ENCODE results near the gene MSMB. TPM values are rescaled to one million over a fixed set of nuclear protein-coding genes. Genes with fewer than 3 reads are reported as not detected.
A peak's percentile ranks its signal among the peaks of the same experiment; 100 is the strongest.
"Not testable (repeated sequence)": the region's sequence is repeated elsewhere in the genome, so short reads cannot be mapped to it uniquely, and the experiment has no call there.

MSMB gene
- total and polyA plus RNA-seq, 5 donors from 2014 or later: not detected

DNA sequence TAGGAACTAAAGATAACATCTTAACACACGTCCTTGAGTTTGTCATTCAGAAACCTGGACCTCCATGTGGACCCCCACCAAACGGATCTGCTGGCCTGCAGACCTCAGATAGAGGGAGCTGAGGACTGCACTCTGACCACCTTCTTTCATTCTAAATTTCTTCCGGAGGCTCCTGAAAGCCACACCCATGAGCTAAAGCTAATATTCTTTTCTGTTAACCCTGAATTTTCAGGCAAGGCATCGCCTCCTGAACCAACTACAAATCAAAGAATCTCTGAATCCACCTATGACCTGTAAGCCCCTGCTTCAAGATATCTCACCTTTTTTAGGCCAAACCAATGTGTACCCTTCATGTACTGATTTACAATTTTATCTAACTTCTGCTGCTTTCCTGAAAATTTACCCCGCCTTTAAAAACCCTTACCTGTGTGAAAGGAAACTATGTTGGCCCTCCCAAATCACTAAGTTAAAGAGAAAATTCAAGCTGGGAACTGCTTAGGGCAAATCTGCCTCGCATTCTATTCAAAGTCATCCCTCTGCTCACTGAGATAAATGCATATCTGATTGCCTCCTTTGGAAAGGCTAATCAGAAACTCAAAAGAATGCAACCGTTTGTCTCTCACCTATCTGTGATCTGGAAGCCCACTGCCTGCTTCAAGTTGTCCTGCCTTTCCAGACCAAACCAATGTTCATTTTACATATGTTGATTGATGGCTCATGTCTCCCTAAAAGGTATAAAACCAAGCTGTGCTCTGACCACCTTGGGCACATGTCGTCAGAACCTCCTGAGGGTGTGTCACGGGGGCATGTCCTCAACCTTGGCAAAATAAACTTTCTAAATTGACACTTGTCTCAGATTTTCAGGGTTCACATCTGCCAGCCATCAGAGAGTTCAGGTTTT is 7.7 kb upstream of the MSMB start:
- H3K4me1 Mint-ChIP-seq: peaks cover 0 to 5% (median 0%) of the 10 kb centered on the region in 4 donors
- Histone ChIP-seq H3K27me3 (ENCODE audit: control insufficient read depth, insufficient read depth, low read length) (no peaks in the 10 kb centered on the region), H3K36me3 (ENCODE audit: control insufficient read depth, insufficient read depth, low read length) (no peaks in the 10 kb centered on the region), H3K4me3 (ENCODE audit: low read depth, low read length) (no peak overlapping the region), H3K4me1 (ENCODE audit: control insufficient read depth, insufficient read depth, low read length, poor library complexity, severe bottlenecking) (no peaks in the 10 kb centered on the region), H3K9me3 (ENCODE audit: control insufficient read depth in 2 of 2, low read length in 2 of 2) (peaks cover 3 to 9% of the 10 kb centered on the region in 2 experiments), H3K27ac (ENCODE audit: insufficient read depth, low read length, poor library complexity, severe bottlenecking) (no peak overlapping the region)
- no peak for ATAC-seq (ENCODE audit: low read depth in 2 of 2)
- peaks cover 8% of the 10 kb centered on the region for H3K27me3 Mint-ChIP-seq
- no peak overlapping the region for H3K4me3 Mint-ChIP-seq
- no peak for DNase-seq
- no peaks in the 10 kb centered on the region for H3K36me3 Mint-ChIP-seq
- no peak overlapping the region for H3K27ac Mint-ChIP-seq
- H3K9me3 Mint-ChIP-seq: peaks cover 0 to 11% (median 0%) of the 10 kb centered on the region in 7 donors

DNA sequence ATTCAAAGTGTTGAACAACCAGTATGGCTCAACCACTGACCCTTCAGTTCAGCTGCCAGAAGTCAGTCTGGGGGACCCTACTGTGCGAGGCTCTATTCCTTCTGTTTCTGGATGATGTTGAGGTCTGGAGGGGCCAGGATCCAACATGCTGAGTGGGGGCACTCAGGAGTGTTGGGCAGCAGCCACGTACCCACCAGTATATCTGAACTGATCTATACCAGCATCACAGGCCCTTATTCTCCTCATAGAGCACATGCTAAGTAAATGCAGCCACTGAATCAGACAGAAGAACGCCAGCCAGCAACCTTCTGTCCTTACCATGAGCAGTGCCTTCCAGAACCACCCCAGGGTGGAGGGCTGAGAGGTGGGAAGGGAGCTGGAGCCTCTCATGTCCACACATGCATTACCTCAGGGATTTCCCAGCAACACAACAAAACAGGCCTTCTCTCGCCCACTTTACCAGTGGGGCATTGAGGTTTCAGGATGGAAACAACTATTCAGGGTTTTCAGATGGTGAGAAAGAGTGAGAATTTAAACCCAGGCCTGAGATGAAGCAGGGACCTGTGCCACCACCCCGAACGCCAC is 6.8 kb upstream of the MSMB start:
- H3K27ac Mint-ChIP-seq: peak overlapping the region in 1 of 3 donors; percentile 12
- ATAC-seq (ENCODE audit: low read depth in 2 of 2): no peak

DNA sequence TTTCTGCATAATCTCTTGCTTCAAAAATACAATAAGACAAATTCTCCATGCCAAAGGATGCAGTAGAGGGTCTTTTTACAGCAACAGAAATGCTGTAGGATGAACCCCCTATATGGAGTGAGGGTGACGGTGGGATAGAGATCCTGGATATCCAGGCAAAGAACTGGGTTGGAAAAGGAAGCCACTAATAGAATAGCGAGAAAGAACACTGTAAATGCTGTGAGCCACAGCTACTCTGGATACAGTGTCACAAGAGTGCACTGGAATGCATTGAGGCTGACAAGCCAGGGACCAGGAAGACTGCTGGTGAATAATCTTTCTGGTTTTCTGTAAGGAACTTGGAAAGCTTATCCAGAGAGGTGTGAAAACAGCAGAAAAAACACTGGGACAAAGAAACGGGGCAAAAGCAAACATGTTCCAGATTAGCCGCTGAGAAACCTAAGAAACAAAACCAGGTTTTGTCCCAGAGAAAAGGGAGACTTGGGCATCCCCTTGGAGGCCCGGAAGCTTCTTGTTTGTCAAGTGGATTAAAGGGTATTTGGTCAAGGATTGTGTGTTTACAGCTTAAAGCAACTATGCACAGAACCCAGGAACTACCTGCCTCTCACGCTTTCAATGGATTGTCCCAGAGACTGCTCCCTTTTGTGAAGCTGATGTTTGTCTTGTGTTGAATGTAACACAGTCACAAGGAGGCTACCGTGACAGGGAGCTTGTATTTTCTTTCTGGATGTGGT is 6.2 kb upstream of the MSMB start:
- no peak for ATAC-seq (ENCODE audit: low read depth in 2 of 2)
- Histone ChIP-seq H3K4me1 (ENCODE audit: control insufficient read depth, insufficient read depth, low read length, poor library complexity, severe bottlenecking) (no peaks in the 10 kb centered on the region), H3K27me3 (ENCODE audit: control insufficient read depth, insufficient read depth, low read length) (no peaks in the 10 kb centered on the region), H3K27ac (ENCODE audit: insufficient read depth, low read length, poor library complexity, severe bottlenecking) (no peak overlapping the region), H3K9me3 (ENCODE audit: control insufficient read depth in 2 of 2, low read length in 2 of 2) (peaks cover under 1 to 5% of the 10 kb centered on the region in 2 experiments), H3K36me3 (ENCODE audit: control insufficient read depth, insufficient read depth, low read length) (no peaks in the 10 kb centered on the region), H3K4me3 (ENCODE audit: low read depth, low read length) (no peak overlapping the region)
- Mint-ChIP-seq H3K4me1 (peaks cover 0 to 5% (median 0%) of the 10 kb centered on the region in 4 donors), H3K36me3 (no peaks in the 10 kb centered on the region), H3K27ac (peak overlapping the region in 1 of 3 donors; percentile 12), H3K4me3 (no peak overlapping the region), H3K27me3 (peaks cover 4% of the 10 kb centered on the region), H3K9me3 (peaks cover 0 to 6% (median 0%) of the 10 kb centered on the region in 7 donors)
- DNase-seq: no peak

More for the DNA sequence above, 6.8 kb upstream of the MSMB start:
- peaks cover 0 to 11% (median 0%) of the 10 kb centered on the region in 7 donors for H3K9me3 Mint-ChIP-seq
- H3K36me3 ChIP-seq (ENCODE audit: control insufficient read depth, insufficient read depth, low read length): no peaks in the 10 kb centered on the region
- H3K4me1 Mint-ChIP-seq: peaks cover 0 to 5% (median 0%) of the 10 kb centered on the region in 4 donors
- H3K27me3 Mint-ChIP-seq: peaks cover 8% of the 10 kb centered on the region
- no peak for DNase-seq
- no peak overlapping the region for H3K4me3 Mint-ChIP-seq
- H3K27ac ChIP-seq (ENCODE audit: insufficient read depth, low read length, poor library complexity, severe bottlenecking): no peak overlapping the region
- H3K4me1 ChIP-seq (ENCODE audit: control insufficient read depth, insufficient read depth, low read length, poor library complexity, severe bottlenecking): no peaks in the 10 kb centered on the region
- H3K4me3 ChIP-seq (ENCODE audit: low read depth, low read length): no peak overlapping the region
- no peaks in the 10 kb centered on the region for H3K27me3 ChIP-seq (ENCODE audit: control insufficient read depth, insufficient read depth, low read length)
- peaks cover 3 to 9% of the 10 kb centered on the region in 2 experiments for H3K9me3 ChIP-seq (ENCODE audit: control insufficient read depth in 2 of 2, low read length in 2 of 2)
- no peaks in the 10 kb centered on the region for H3K36me3 Mint-ChIP-seq

DNA sequence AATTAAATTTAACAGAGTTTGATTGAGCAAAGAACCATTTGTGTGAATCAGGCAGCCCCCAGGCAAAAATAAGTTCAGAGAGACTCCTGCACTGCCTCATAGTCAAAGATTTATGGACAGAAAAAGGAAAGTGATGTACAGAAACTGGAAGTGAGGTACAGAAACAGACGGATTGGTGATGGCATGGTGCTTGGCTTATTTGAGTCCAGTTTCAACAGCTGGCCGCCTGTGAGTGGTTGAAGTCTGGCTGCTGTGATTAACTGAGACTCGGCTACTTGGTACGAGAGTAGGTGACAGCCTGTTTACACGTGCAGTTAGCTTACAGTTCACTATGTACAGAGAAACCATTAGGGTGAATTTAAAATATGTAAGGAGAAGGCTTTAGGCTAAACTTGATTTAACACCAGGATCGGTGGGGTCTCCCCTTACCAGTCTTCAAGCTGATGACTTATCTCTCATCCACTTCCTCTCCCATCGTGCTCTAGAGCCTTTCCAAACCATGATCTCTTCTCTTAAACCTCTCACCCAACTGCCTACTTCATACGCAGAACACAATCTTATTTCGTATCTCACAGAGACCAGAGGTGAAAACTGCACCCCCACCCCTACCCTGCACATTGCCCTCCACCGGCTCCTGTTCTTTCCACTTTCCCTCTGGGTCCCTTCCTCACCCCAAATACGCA is 5.0 kb upstream of the MSMB start:
- H3K27ac Mint-ChIP-seq: peak overlapping the region in 2 of 3 donors; percentile 12 to 21
- no peak overlapping the region for H3K4me3 Mint-ChIP-seq
- H3K4me3 ChIP-seq (ENCODE audit: low read depth, low read length): no peak overlapping the region
- DNase-seq (no peak), ATAC-seq (ENCODE audit: low read depth in 2 of 2) (no peak)
- no peaks in the 10 kb centered on the region for H3K36me3 Mint-ChIP-seq
- H3K4me1 ChIP-seq (ENCODE audit: control insufficient read depth, insufficient read depth, low read length, poor library complexity, severe bottlenecking): no peaks in the 10 kb centered on the region
- H3K36me3 ChIP-seq (ENCODE audit: control insufficient read depth, insufficient read depth, low read length): no peaks in the 10 kb centered on the region
- no peaks in the 10 kb centered on the region for H3K9me3 ChIP-seq (ENCODE audit: control insufficient read depth in 2 of 2, low read length in 2 of 2)
- H3K9me3 Mint-ChIP-seq: peaks cover 0 to 2% (median 0%) of the 10 kb centered on the region in 7 donors
- peaks cover 0 to 5% (median 0%) of the 10 kb centered on the region in 4 donors for H3K4me1 Mint-ChIP-seq
- no peaks in the 10 kb centered on the region for H3K27me3 ChIP-seq (ENCODE audit: control insufficient read depth, insufficient read depth, low read length)
- H3K27ac ChIP-seq (ENCODE audit: insufficient read depth, low read length, poor library complexity, severe bottlenecking): no peak overlapping the region
- peaks cover 4% of the 10 kb centered on the region for H3K27me3 Mint-ChIP-seq

DNA sequence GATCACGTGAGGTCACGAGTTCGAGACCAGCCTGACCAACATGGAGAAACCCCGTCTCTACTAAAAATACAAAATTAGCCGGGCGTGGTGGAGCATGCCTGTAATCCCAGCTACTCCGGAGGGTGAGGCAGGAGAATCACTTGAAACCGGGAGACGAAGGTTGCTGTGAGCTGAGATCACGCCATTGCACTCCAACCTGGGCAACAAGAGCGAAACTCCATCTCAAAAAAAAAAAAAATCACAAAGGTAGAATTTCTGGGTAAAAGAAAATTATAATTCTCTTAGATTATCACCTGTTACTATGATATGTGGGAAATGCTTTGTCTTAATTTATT is 3.4 kb upstream of the MSMB start:
- not testable (repeated sequence) for H3K27ac ChIP-seq (ENCODE audit: insufficient read depth, low read length, poor library complexity, severe bottlenecking); H3K27me3 ChIP-seq (ENCODE audit: control insufficient read depth, insufficient read depth, low read length); H3K4me1 ChIP-seq (ENCODE audit: control insufficient read depth, insufficient read depth, low read length, poor library complexity, severe bottlenecking); DNase-seq; H3K36me3 ChIP-seq (ENCODE audit: control insufficient read depth, insufficient read depth, low read length); ATAC-seq (ENCODE audit: low read depth in 2 of 2); H3K36me3 Mint-ChIP-seq; H3K4me3 Mint-ChIP-seq; H3K9me3 ChIP-seq (ENCODE audit: control insufficient read depth in 2 of 2, low read length in 2 of 2); H3K4me3 ChIP-seq (ENCODE audit: low read depth, low read length); H3K9me3 Mint-ChIP-seq; H3K27me3 Mint-ChIP-seq; H3K27ac Mint-ChIP-seq; H3K4me1 Mint-ChIP-seq

DNA sequence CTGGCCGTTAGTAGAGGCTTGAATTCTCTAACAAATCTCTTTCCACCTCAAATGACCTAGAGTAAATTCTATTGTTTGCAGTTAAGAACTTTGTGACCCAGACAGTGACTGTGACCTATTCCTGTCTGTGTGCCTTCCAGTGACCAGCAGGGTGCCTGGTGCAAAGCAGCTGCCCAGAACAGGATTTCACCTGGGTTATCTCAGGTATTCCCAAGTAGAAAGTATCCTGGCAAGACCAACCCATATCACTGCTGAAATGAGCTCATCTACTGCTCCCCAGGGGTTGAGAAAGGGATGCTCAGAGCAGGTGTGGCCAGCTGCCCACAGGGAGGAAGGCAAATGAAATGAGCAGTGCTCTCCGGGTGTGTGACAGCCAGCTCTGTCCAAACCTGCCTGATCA is 2.1 kb upstream of the MSMB start:
- Histone ChIP-seq H3K4me3 (ENCODE audit: low read depth, low read length) (no peak overlapping the region), H3K9me3 (ENCODE audit: control insufficient read depth in 2 of 2, low read length in 2 of 2) (no peaks in the 10 kb centered on the region), H3K27me3 (ENCODE audit: control insufficient read depth, insufficient read depth, low read length) (no peaks in the 10 kb centered on the region), H3K36me3 (ENCODE audit: control insufficient read depth, insufficient read depth, low read length) (no peaks in the 10 kb centered on the region), H3K27ac (ENCODE audit: insufficient read depth, low read length, poor library complexity, severe bottlenecking) (no peak overlapping the region), H3K4me1 (ENCODE audit: control insufficient read depth, insufficient read depth, low read length, poor library complexity, severe bottlenecking) (no peaks in the 10 kb centered on the region)
- DNase-seq (no peak), ATAC-seq (ENCODE audit: low read depth in 2 of 2) (no peak)
- Mint-ChIP-seq H3K4me3 (no peak overlapping the region), H3K9me3 (peaks cover 0 to 2% (median 0%) of the 10 kb centered on the region in 7 donors), H3K36me3 (no peaks in the 10 kb centered on the region), H3K27me3 (peaks cover 7% of the 10 kb centered on the region), H3K27ac (no peak overlapping the region), H3K4me1 (peaks cover 0 to 2% (median 0%) of the 10 kb centered on the region in 4 donors)

DNA sequence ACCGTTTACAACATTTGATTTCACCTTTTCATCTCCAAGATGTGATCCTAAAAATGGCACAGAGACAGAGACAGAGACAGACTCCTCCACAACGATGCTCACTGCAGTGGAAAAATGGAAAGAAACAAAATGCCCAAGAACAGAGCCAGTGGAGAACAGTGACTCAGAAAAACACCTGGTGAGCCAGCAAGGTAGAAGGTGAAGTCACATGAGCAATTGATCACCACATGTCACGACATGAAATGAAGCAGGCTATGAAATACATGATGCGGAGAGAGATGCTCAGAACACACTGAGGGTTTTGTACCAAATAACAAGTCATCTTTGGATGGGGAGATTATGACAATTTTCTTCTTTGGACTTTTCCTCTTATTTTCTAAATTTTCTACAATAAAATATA is 3.5 kb downstream of the MSMB start:
- Mint-ChIP-seq H3K4me3 (no peak overlapping the region), H3K9me3 (peaks cover 0 to 2% (median 0%) of the 10 kb centered on the region in 7 donors), H3K27me3 (peaks cover 12% of the 10 kb centered on the region), H3K36me3 (no peaks in the 10 kb centered on the region), H3K27ac (no peak overlapping the region), H3K4me1 (no peaks in the 10 kb centered on the region)
- no peaks in the 10 kb centered on the region for H3K4me1 ChIP-seq (ENCODE audit: control insufficient read depth, insufficient read depth, low read length, poor library complexity, severe bottlenecking)
- peaks cover 3% of the 10 kb centered on the region for H3K27me3 ChIP-seq (ENCODE audit: control insufficient read depth, insufficient read depth, low read length)
- H3K4me3 ChIP-seq (ENCODE audit: low read depth, low read length): no peak overlapping the region
- no peak for DNase-seq
- no peak for ATAC-seq (ENCODE audit: low read depth in 2 of 2)
- no peaks in the 10 kb centered on the region for H3K9me3 ChIP-seq (ENCODE audit: control insufficient read depth in 2 of 2, low read length in 2 of 2)
- no peaks in the 10 kb centered on the region for H3K36me3 ChIP-seq (ENCODE audit: control insufficient read depth, insufficient read depth, low read length)
- H3K27ac ChIP-seq (ENCODE audit: insufficient read depth, low read length, poor library complexity, severe bottlenecking): no peak overlapping the region

Data from CD4-positive, CD25-positive, alpha-beta regulatory T cell (primary cell).